GM10266 (cell line): ENCODE results near the gene SLC13A1.

Source experiments
- DNase-seq: peaks from one replicate; pipeline ENCODE4 v3.0.0; 2012; ENCODE audit errors: extremely low spot score
- CTCF ChIP-seq: IDR thresholded peaks from 2 replicates; pipeline ENCODE4 v1.5.1; 2012; ENCODE audit warnings: mild to moderate bottlenecking, low read depth; ENCODE audit not compliant: control insufficient read depth, insufficient read depth; ENCODE audit errors: missing control alignments

Gene SLC13A1

GRCh38 chr7:123170333-123171246, 29.2 kb downstream of the SLC13A1 start:
- no peak for DNase-seq
- no peak for TF ChIP-seq CTCF

- no peak for TF ChIP-seq CTCF
These were observed 30.7 kb downstream of the SLC13A1 start for GRCh38 chr7:123169065-123169464.

GRCh38 chr7:123157606-123158005, 42.2 kb downstream of the SLC13A1 start:
- TF ChIP-seq CTCF: no peak
- DNase-seq: no peak

More at GRCh38 chr7:123169065-123169464, 30.7 kb downstream of the SLC13A1 start:
- DNase-seq: no peak

GRCh38 chr7:123155571-123155970, 44.2 kb downstream of the SLC13A1 start:
- DNase-seq: no peak
- TF ChIP-seq CTCF: no peak

GRCh38 chr7:123154231-123154860, 45.4 kb downstream of the SLC13A1 start:
- peak; percentile 43 for DNase-seq
- TF ChIP-seq CTCF: peak; percentile 81

GRCh38 chr7:123151443-123151842, 48.3 kb downstream of the SLC13A1 start:
- no peak for TF ChIP-seq CTCF
- no peak for DNase-seq

- DNase-seq: no peak
- TF ChIP-seq CTCF: no peak
These were observed 51.0 kb downstream of the SLC13A1 start for GRCh38 chr7:123148813-123149212.
